Liver (tissue), 9 donors: Measurements from ENCODE around the gene BACH2. TPM values are rescaled to one million over a fixed set of nuclear protein-coding genes. Genes with fewer than 3 reads are reported as not detected.

Experiments used
- DNase-seq: peaks from one replicate; pipeline ENCODE4 v3.0.0-alpha.2; 2017; ENCODE audit warnings: low spot score
- H3K27ac ChIP-seq, 2 donors: one replicate each; pipeline ENCODE4 v1.7.0; 2013; ENCODE audit warnings: inconsistent platforms in 2 of 2, low read length in 2 of 2, control low read depth in 1 of 2, low read depth in 1 of 2, mild to moderate bottlenecking in 1 of 2
- H3K27me3 ChIP-seq, 4 donors: one replicate each; pipeline versions ENCODE4 v1.6.1 to v1.7.0; 2013; ENCODE audit warnings: low read length in 3 of 4, inconsistent platforms in 1 of 4, mild to moderate bottlenecking in 1 of 4, moderate library complexity in 1 of 4; ENCODE audit not compliant: control insufficient read depth in 4 of 4, insufficient read depth in 4 of 4
- H3K36me3 ChIP-seq, 4 donors: one replicate each; pipeline versions ENCODE4 v1.6.1 to v1.7.0; 2013; ENCODE audit warnings: low read length in 3 of 4, mild to moderate bottlenecking in 3 of 4, low read depth in 1 of 4, moderate library complexity in 1 of 4; ENCODE audit not compliant: control insufficient read depth in 4 of 4, insufficient read depth in 3 of 4
- H3K4me1 ChIP-seq, 4 donors: one replicate each; pipeline versions ENCODE4 v1.6.1 to v1.7.0; 2013; ENCODE audit warnings: low read length in 3 of 4, mild to moderate bottlenecking in 3 of 4, moderate library complexity in 1 of 4; ENCODE audit not compliant: control insufficient read depth in 4 of 4, insufficient read depth in 4 of 4
- H3K4me3 ChIP-seq, 3 donors: one replicate each; pipeline versions ENCODE4 v1.6.1 to v1.7.0; 2013; ENCODE audit warnings: low read length in 3 of 3, control low read depth in 1 of 3, low read depth in 1 of 3, mild to moderate bottlenecking in 1 of 3
- H3K9ac ChIP-seq, 2 donors: one replicate each; pipeline ENCODE4 v1.7.0; 2013; ENCODE audit warnings: low read length in 2 of 2, mild to moderate bottlenecking in 2 of 2, moderate library complexity in 2 of 2, control low read depth in 1 of 2, low read depth in 1 of 2
- H3K9me3 ChIP-seq, 4 donors: one replicate each; pipeline versions ENCODE4 v1.6.1 to v1.7.0; 2013; ENCODE audit warnings: low read length in 3 of 4; ENCODE audit not compliant: control insufficient read depth in 4 of 4
- ATF3 ChIP-seq: IDR thresholded peaks from 2 replicates; pipeline ENCODE4 v1.6.1; 2016; ENCODE audit warnings: antibody characterized with exemption
- EGR1 ChIP-seq, 2 donors: IDR thresholded peaks; 2 replicates each; pipeline ENCODE4 v1.6.1; 2016 to 2018; ENCODE audit warnings: antibody characterized with exemption in 2 of 2, low read depth in 2 of 2
- FOXA2 ChIP-seq: IDR thresholded peaks from 2 replicates; pipeline ENCODE4 v1.6.1; 2016; ENCODE audit warnings: antibody characterized with exemption
- JUND ChIP-seq, 2 donors: IDR thresholded peaks; 2 replicates each; pipeline ENCODE4 v1.6.1; 2016; ENCODE audit warnings: antibody characterized with exemption in 2 of 2
- MAX ChIP-seq: IDR thresholded peaks from 2 replicates; pipeline ENCODE4 v1.6.1; 2016; ENCODE audit warnings: antibody characterized with exemption
- NR2F2 ChIP-seq: IDR thresholded peaks from 2 replicates; pipeline ENCODE4 v1.6.1; 2016; ENCODE audit warnings: antibody characterized with exemption
- RAD21 ChIP-seq, 2 donors: IDR thresholded peaks; 2 replicates each; pipeline ENCODE4 v1.6.1; 2016; ENCODE audit warnings: antibody characterized with exemption in 2 of 2, mild to moderate bottlenecking in 2 of 2
- REST ChIP-seq: IDR thresholded peaks from 2 replicates; pipeline ENCODE4 v1.6.1; 2016; ENCODE audit warnings: antibody characterized with exemption, mild to moderate bottlenecking
- RXRA ChIP-seq, 2 donors: IDR thresholded peaks; 2 replicates each; pipeline ENCODE4 v1.6.1; 2017 to 2018; ENCODE audit warnings: antibody characterized with exemption in 2 of 2, mild to moderate bottlenecking in 1 of 2
- SP1 ChIP-seq: IDR thresholded peaks from 2 replicates; pipeline ENCODE4 v1.6.1; 2018; ENCODE audit warnings: antibody characterized with exemption, mild to moderate bottlenecking
- ZBTB33 ChIP-seq: IDR thresholded peaks from 2 replicates; pipeline ENCODE4 v1.6.1; 2016; ENCODE audit warnings: antibody characterized with exemption
- WGBS: extraction: QIAGEN DNeasy Blood & Tissue Kit; methylation state at CpG from one replicate; pipeline ENCODE4 v1.1.7; 2013; 5-methylcytosine and 5-hydroxymethylcytosine counted together
- polyA plus RNA-seq, 2 donors: library from polyadenylated mRNA; stranded (reverse) in 1 of 2; unstranded in 1 of 2; fragments of 200-250 nt in 1 of 2; fragments of >200 nt in 1 of 2; fragmentation: Nextera tagmentation in 1 of 2; extraction: Ambion mirVana in 1 of 2; gene quantifications; one replicate each; pipeline versions ENCODE4 v1.2.1 to v1.2.3, GENCODE V29; 2013 to 2015
- total RNA-seq, 2 donors: library from RNA; depleted of rRNA; stranded (reverse); fragments of >200 nt; gene quantifications; one replicate each; pipeline ENCODE4 v1.2.3, GENCODE V29; 2014
- donor health status: healthy.
- donor health status: healthy.
- donor health status: healthy.
- donor health status: healthy.
- donor health status: healthy.

Gene BACH2
- total and polyA plus RNA-seq, 4 donors = 1.9 to 3.7 (median 1.9) TPM

GRCh38 chr6:90008189-90008907, 288.3 kb downstream of the BACH2 start:
- no peak for DNase-seq
- Histone ChIP-seq H3K9me3 (no peaks in the 10 kb centered on the region), H3K4me3 (no peak overlapping the region), H3K27me3 (no peaks in the 10 kb centered on the region), H3K9ac (no peak overlapping the region), H3K4me1 (peaks cover 0 to 4% (median 0%) of the 10 kb centered on the region in 4 donors), H3K27ac (no peak overlapping the region), H3K36me3 (peaks cover 0 to 3% (median 0%) of the 10 kb centered on the region in 4 donors)
- TF ChIP-seq ATF3 (no peak), RAD21 (IDR thresholded peaks at IDR 0.05) (no peak), REST (no peak)
- WGBS = 96% methylated on average over 9 of the region's 9 CpGs

- H3K4me1 ChIP-seq = peaks cover 0 to 4% (median 0%) of the 10 kb centered on the region in 4 donors
- H3K27me3 ChIP-seq = no peaks in the 10 kb centered on the region
- no peak overlapping the region for H3K9ac ChIP-seq
- H3K27ac ChIP-seq = no peak overlapping the region
- H3K36me3 ChIP-seq = peaks cover 0 to 3% (median 0%) of the 10 kb centered on the region in 4 donors
- H3K9me3 ChIP-seq = no peaks in the 10 kb centered on the region
- no peak for DNase-seq
- 80% methylated on average over 9 of the region's 9 CpGs for WGBS
- TF ChIP-seq ZBTB33 (no peak), RAD21 (IDR thresholded peaks at IDR 0.05) (no peak), JUND (IDR thresholded peaks at IDR 0.05) (no peak), FOXA2 (no peak), NR2F2 (no peak), EGR1 (IDR thresholded peaks at IDR 0.05; ENCODE audit: low read depth in 2 of 2) (no peak), MAX (no peak), RXRA (IDR thresholded peaks at IDR 0.05) (no peak), SP1 (no peak)
- H3K4me3 ChIP-seq = no peak overlapping the region
Observed at GRCh38 chr6:90005048-90005827, 291.4 kb downstream of the BACH2 start.
